Testis (tissue), 2 donors: ENCODE measurements around the gene RBM20.

ENCODE experiments used
- POLR2A ChIP-seq: fragments of 450-650 bp; IDR thresholded peaks from one replicate; pipeline ENCODE4 v1.6.1; 2017; ENCODE audit warnings: antibody characterized with exemption, mild to moderate bottlenecking, moderate library complexity
- TF ChIP-seq, protein P1 (sequence below), 3 experiments: fragments of 450-650 bp in 2 of 3; fragments of 200-600 bp in 1 of 3; sonication (generic) in 1 of 3; IDR thresholded peaks; one replicate each; pipeline ENCODE4 v1.5.1; 2016 to 2019; ENCODE audit warnings: antibody characterized with exemption in 3 of 3, mild to moderate bottlenecking in 2 of 3, moderate library complexity in 1 of 3

DNA sequence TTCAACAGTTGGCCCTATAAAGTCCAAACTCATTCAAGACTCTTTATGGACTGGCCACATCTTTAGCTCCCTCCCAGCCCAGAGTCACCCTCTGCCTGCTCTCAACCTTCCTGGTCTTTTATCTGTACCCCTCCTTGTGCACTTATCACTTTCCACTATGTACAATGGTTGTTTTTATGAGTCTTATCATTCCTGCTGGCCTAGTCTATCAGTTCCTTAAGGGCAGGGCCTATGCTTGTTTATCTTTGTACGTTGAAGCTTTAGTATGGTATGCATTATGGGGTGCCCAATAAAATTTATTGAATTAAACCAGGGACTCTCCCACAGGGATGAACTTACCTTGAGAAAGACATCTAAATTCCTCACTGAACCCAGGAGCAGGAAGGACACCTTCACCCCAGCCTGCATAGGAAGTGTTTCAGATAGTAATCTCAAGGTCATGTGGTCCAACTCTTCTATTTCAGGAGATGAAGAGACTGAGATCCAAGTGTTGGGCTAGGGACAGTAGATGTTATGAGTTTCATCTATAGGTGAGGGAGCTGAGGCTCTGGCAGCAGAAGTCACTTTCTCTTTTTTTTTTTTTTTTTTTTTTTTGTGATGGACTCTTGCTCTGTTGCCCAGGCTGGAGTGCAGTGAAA, 214.3 kb downstream of the RBM20 start:
- TF ChIP-seq, protein P1, sequence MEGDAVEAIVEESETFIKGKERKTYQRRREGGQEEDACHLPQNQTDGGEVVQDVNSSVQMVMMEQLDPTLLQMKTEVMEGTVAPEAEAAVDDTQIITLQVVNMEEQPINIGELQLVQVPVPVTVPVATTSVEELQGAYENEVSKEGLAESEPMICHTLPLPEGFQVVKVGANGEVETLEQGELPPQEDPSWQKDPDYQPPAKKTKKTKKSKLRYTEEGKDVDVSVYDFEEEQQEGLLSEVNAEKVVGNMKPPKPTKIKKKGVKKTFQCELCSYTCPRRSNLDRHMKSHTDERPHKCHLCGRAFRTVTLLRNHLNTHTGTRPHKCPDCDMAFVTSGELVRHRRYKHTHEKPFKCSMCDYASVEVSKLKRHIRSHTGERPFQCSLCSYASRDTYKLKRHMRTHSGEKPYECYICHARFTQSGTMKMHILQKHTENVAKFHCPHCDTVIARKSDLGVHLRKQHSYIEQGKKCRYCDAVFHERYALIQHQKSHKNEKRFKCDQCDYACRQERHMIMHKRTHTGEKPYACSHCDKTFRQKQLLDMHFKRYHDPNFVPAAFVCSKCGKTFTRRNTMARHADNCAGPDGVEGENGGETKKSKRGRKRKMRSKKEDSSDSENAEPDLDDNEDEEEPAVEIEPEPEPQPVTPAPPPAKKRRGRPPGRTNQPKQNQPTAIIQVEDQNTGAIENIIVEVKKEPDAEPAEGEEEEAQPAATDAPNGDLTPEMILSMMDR (IDR thresholded peaks at IDR 0.05), result no peak
- no peak for TF ChIP-seq POLR2A
